SJCRH30 (cell line): ENCODE data around the gene CREG2. TPM values are rescaled to one million over a fixed set of nuclear protein-coding genes. Genes with fewer than 3 reads are reported as not detected.

Experiments used
- total RNA-seq: library from RNA; depleted of rRNA; stranded (reverse); fragments of >200 nt; shearing (Covaris generic); gene quantifications from 2 replicates; pipeline ENCODE4 v1.2.3, GENCODE V29; 2014; rRNA removed

The CREG2 gene
- total RNA-seq, 1 experiment from 2014 or later, result 0.04 TPM

Other genes with a start within 250 kb of the CREG2 start
- 8.8 TPM in 2 replicates for gene TBC1D8, start 236.1 kb downstream of the CREG2 start, total RNA-seq
- gene CNOT11, start 134.6 kb downstream of the CREG2 start, total RNA-seq, result 70.1 and 74.3 TPM in 2 replicates
- 23.1 and 33.3 TPM in 2 replicates for gene RNF149, start 78.8 kb downstream of the CREG2 start, total RNA-seq
- gene RFX8, start 87.6 kb upstream of the CREG2 start, total RNA-seq, result 0.06 and 0.43 TPM in 2 replicates